RWPE1 (cell line): ENCODE results near the gene GSTCD.

Experiments
- CTCF ChIA-PET: fragments of 350-600 bp; sonication (Branson Sonifier 250); formaldehyde crosslinking; extraction: SDS; loops from one replicate; lab custom pipeline; 2021; lab: Yijun Ruan, JAX
- POLR2A ChIA-PET: fragments of 400-600 bp; formaldehyde crosslinking; extraction: SDS; loops from one replicate; lab custom pipeline; 2020; ENCODE audit warnings: antibody characterized with exemption; ENCODE audit not compliant: low non-redundant PET; lab: Yijun Ruan, JAX
- DNase-seq: peaks from one replicate; pipeline ENCODE4 v3.0.0; 2012; ENCODE audit warnings: low spot score
- H3K27ac ChIP-seq: fragments of 450-650 bp; 2 replicates; pipeline ENCODE4 v1.5.1; 2017
- TF ChIP-seq, protein P1 (sequence below): fragments of 450-650 bp; conservative IDR thresholded peaks from 2 replicates; pipeline ENCODE4 v1.5.1; 2017; ENCODE audit warnings: low read depth, mild to moderate bottlenecking

The GSTCD gene

DNA sequence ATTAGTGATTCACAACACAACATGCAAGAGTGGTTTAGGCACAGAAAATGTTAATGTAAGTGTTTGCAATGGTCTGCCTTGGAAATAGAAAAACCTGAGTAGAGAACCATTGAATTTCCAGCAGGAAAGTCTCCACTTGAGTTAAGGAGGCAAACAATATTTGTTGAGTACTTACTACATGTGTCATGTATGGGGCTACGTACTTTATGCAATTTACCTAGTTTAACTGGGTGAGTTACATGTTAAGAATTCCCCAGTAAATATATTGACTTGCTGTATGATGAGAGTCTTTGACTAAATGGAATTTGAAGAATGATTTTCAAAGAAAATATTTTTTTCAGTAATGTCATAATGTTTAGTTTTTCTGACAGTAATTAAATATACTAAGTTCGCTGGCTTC is 178.9 kb downstream of the GSTCD start:
- ChIA-PET CTCF (interaction anchor here (0.7 kb wide), 1 partner anchor 70 kb away, joined by 4 read pairs; no protein-coding TSS in a partner anchor), POLR2A (no interaction called here)
- DNase-seq: no peak
- TF ChIP-seq, protein P1, sequence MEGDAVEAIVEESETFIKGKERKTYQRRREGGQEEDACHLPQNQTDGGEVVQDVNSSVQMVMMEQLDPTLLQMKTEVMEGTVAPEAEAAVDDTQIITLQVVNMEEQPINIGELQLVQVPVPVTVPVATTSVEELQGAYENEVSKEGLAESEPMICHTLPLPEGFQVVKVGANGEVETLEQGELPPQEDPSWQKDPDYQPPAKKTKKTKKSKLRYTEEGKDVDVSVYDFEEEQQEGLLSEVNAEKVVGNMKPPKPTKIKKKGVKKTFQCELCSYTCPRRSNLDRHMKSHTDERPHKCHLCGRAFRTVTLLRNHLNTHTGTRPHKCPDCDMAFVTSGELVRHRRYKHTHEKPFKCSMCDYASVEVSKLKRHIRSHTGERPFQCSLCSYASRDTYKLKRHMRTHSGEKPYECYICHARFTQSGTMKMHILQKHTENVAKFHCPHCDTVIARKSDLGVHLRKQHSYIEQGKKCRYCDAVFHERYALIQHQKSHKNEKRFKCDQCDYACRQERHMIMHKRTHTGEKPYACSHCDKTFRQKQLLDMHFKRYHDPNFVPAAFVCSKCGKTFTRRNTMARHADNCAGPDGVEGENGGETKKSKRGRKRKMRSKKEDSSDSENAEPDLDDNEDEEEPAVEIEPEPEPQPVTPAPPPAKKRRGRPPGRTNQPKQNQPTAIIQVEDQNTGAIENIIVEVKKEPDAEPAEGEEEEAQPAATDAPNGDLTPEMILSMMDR: no peak
- H3K27ac ChIP-seq: no peak overlapping the region

DNA sequence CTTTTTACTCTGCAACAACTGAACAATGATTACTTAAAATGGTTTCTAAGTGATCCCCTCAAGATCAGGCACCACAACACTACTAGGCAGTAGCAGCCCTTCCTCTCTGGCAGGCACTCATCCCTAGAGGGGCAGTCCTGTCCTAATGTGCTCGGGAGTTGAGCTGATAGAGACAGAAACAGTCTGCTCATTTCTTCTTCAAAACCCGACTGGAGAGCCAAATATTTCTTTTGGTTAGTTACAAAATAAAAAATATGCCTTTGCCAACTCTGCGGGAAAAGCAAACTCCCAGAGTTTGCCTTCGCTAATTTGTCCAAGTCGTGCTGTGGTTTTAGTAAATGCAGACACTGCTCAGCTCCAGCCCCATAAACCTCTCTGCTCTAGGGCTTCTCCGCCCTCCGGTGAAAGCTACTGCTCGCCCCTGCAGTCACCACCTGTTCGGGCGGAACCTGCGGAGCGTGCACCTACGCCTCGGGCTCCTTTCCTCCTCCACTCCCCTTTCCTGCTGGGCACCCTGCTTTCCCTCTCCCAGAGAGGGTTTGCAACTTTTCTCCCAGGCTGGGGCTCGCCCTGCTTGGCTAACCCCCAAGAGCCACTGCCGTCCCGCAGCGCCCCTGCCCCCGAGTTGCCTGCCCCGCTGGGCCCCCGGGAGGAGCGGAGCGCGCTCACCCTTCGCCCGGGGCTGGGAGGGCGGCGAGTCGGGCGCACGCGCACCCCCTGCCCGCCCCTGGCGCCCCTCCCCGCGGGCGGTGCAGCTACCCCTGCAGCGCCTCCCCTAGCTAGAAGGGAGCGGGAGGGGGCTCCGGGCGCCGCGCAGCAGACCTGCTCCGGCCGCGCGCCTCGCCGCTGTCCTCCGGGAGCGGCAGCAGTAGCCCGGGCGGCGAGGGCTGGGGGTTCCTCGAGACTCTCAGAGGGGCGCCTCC is 186.3 kb downstream of the GSTCD start, which contains the start of gene NPNT:
TSS of gene NPNT (plus strand) at position 812 of the 923 bp plus-strand sequence. CDS start 182 bp downstream, outside the sequence.
- CTCF ChIA-PET: no interaction called here
- peak within 1 kb of the TSS; percentile 40 for H3K27ac ChIP-seq
- DNase-seq: peak; percentile 21
- TF ChIP-seq, protein P1: no peak
- POLR2A ChIA-PET: interaction anchor here (0.6 kb wide), 1 partner anchor 602 kb away, joined by 3 read pairs; no protein-coding TSS in a partner anchor

DNA sequence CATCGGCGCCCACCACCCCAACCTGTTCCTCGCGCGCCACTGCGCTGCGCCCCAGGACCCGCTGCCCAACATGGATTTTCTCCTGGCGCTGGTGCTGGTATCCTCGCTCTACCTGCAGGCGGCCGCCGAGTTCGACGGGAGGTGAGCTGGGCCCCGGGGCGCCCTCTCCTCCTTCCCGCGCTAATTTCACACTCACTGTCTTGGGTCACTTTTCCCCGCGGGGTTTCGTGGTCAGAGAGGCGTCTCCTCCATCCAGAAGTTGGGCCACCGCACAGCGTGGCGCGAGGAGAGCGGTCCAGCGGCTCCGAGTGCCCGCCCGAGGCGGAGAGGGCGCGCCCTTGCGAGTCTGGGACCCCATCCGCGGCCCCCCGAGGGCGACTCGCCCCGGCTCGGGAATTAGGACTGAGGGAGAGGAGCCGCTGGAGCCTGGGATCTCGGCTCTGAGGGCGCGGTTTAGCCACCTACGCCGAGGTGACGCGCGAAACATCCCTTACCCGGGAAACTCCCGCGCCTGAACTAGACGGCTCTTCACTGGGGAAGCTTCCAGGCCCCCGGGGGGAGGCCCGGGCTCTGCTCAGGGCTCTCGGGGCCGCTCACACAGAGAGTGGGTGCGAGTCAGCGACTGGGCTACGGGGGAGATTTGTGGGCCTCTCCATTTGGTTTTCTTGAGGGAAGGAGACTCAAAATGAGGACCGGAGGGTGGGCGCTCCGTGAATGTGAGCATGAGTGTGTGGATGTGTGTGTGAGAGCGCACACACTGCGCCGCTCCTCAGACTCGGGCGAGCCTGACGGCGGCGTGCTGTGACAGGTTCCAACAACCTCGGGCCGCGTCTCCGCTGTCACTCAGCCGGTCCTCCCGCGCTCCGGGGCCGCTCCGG is 187.2 kb downstream of the GSTCD start:
- POLR2A ChIA-PET: interaction anchor here (0.6 kb wide), 1 partner anchor 100 kb away, joined by 3 read pairs; no protein-coding TSS in a partner anchor
- CTCF ChIA-PET: interaction anchor here (0.7 kb wide), 1 partner anchor 371 kb away, joined by 3 read pairs; no protein-coding TSS in a partner anchor
- H3K27ac ChIP-seq: peak overlapping the region; percentile 40
- peak; percentile 37 for DNase-seq
- TF ChIP-seq, protein P1: 0 out of 2 replicates have a peak, but pooled peaks have one; percentile 9

DNA sequence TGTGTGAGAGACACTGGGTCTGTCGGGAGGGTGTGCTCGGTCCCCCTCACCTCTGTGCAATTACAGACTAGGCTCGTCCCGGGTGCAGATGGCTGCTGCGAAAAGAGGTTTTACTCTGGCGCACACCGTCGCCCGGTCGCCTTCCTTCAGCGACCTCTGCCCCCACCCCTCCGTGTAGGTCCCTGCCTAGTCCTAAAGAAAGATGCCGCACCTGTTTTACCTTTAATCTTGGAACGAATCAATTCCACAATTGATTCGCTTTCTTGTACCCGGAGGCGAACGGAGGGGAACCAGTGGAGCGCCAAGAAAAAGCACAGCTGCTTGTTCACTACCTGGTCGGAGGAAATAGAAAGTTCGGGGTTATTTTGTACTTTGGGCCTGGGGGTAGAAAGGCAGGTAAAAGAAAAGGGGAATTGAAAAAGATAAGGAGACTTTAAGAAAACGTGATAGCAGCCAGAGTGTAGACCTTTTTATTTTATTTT is 187.9 kb downstream of the GSTCD start:
- TF ChIP-seq, protein P1: no peak
- ChIA-PET CTCF (interaction anchor here (0.7 kb wide), 1 partner anchor 370 kb away, joined by 3 read pairs; no protein-coding TSS in a partner anchor), POLR2A (no interaction called here)
- H3K27ac ChIP-seq: peak overlapping the region; percentile 40
- no peak for DNase-seq
